A673 (cell line): ENCODE data around the gene ACACA. TPM values are rescaled to one million over a fixed set of nuclear protein-coding genes. Genes with fewer than 3 reads are reported as not detected.

Experiments used
- BruUV-seq: library from RNA; stranded (reverse); fragments of 400-500 nt; replicated peaks from 2 replicates; lab custom pipeline; 2021; lab: Mats Ljungman, UMichigan
- CTCF ChIA-PET: fragments of 300-600 bp; sonication (Branson Sonifier 250); formaldehyde crosslinking; loops from one replicate; lab custom pipeline; 2022; ENCODE audit warnings: antibody characterized with exemption; lab: Charles Lee
- POLR2A ChIA-PET: fragments of 300-600 bp; sonication (Branson Sonifier 250); formaldehyde crosslinking; loops from one replicate; lab custom pipeline; 2022; ENCODE audit warnings: antibody characterized with exemption; ENCODE audit not compliant: low non-redundant PET; lab: Charles Lee
- DNase-seq: peaks from one replicate; pipeline ENCODE4 v3.0.0-alpha.2; 2015; ENCODE audit warnings: low spot score
- H3K27ac ChIP-seq: fragments of 200-600 bp; sonication (generic); 2 replicates; pipeline ENCODE4 v1.5.1; 2016; ENCODE audit warnings: mixed run types, low read depth, mild to moderate bottlenecking, mixed read lengths, antibody characterized with exemption, low read length; ENCODE audit not compliant: poor library complexity, severe bottlenecking
- H3K27me3 ChIP-seq: fragments of 200-600 bp; sonication (generic); replicated peaks from 2 replicates; pipeline ENCODE4 v1.6.1; 2017; ENCODE audit warnings: mixed run types, low read depth, mild to moderate bottlenecking, mixed read lengths, antibody characterized with exemption, low read length; ENCODE audit not compliant: insufficient read depth, poor library complexity
- H3K36me3 ChIP-seq: fragments of 200-600 bp; sonication (generic); 2 replicates; pipeline ENCODE4 v1.6.1; 2016; ENCODE audit warnings: mixed run types, mild to moderate bottlenecking, mixed read lengths, antibody characterized with exemption, low read length; ENCODE audit not compliant: insufficient read depth, poor library complexity, severe bottlenecking
- H3K4me1 ChIP-seq: fragments of 200-600 bp; sonication (generic); 2 replicates; pipeline ENCODE4 v1.6.1; 2017; ENCODE audit warnings: mixed run types, mild to moderate bottlenecking, mixed read lengths, antibody characterized with exemption, low read length; ENCODE audit not compliant: insufficient read depth, poor library complexity, severe bottlenecking
- H3K4me3 ChIP-seq: fragments of 200-600 bp; sonication (generic); 2 replicates; pipeline ENCODE4 v1.5.1; 2016; ENCODE audit warnings: low read depth, mixed run types, mild to moderate bottlenecking, mixed read lengths, low read length; ENCODE audit not compliant: poor library complexity, severe bottlenecking
- H3K9me3 ChIP-seq: fragments of 200-600 bp; sonication (generic); 2 replicates; pipeline ENCODE4 v1.6.1; 2016; ENCODE audit warnings: mixed run types, low read depth, mild to moderate bottlenecking, mixed read lengths, antibody characterized with exemption, low read length; ENCODE audit not compliant: poor library complexity, severe bottlenecking
- CTCF ChIP-seq: fragments of 300-800, 200-600 bp; sonication (generic); conservative IDR thresholded peaks from 2 replicates; pipeline ENCODE4 v1.5.1; 2017; ENCODE audit warnings: low read depth, mild to moderate bottlenecking, antibody characterized with exemption, low read length, moderate library complexity, mixed read lengths
- EZH2 ChIP-seq: fragments of 200-600 bp; sonication (generic); IDR thresholded peaks from 2 replicates; pipeline ENCODE4 v1.6.1; 2017; ENCODE audit warnings: borderline replicate concordance, low read depth, mild to moderate bottlenecking, mixed read lengths, antibody characterized with exemption, low read length; ENCODE audit not compliant: poor library complexity, severe bottlenecking
- intact Hi-C: fragments of 100-400 bp; cut with micrococcal nuclease; formaldehyde crosslinking; loops from one replicate; pipeline ENCODE4 v1.10.0; 2022; ENCODE audit not compliant: unreplicated experiment
- total RNA-seq: library from RNA; stranded (reverse); gene quantifications from 2 replicates; pipeline ENCODE4 v1.2.3, GENCODE V29; 2021

ACACA gene
- total RNA-seq, 1 experiment from 2014 or later, result 68.3 TPM

- ChIA-PET POLR2A (no interaction called here), CTCF (no interaction called here)
- Histone ChIP-seq H3K4me3 (no peak within 1 kb of the TSS), H3K36me3 (no peaks in the 10 kb centered on the region), H3K9me3 (no peaks in the 10 kb centered on the region), H3K4me1 (no peaks in the 10 kb centered on the region), H3K27ac (no peak within 1 kb of the TSS), H3K27me3 (no peaks in the 10 kb centered on the region)
- TF ChIP-seq EZH2 (no peak), CTCF (no peak)
- intact Hi-C loops, result loop anchor here (10.0 kb wide), 1 partner anchor 439 kb away; no protein-coding TSS in a partner anchor
- no TSS peak for BruUV-seq
- no peak for DNase-seq
Measured at GRCh38 chr17:37375706-37376105, 30.9 kb downstream of the ACACA start, which contains the start of gene C17orf78. Gene C17orf78, plus strand, starts transcription at chr17:37375985. Its CDS starts 108 bp downstream, at chr17:37376093.

- H3K27me3 ChIP-seq, result no peaks in the 10 kb centered on the region
- intact Hi-C loops, result loop anchor here (10.0 kb wide), 1 partner anchor 441 kb away; no protein-coding TSS in a partner anchor
- CTCF ChIA-PET, result interaction anchor here (0.5 to 1.1 kb wide), 9 partner anchors 9 to 746 kb away, joined by 3 to 11 read pairs (median 4); no protein-coding TSS in a partner anchor
- DNase-seq, result peak; percentile 72
- no peak overlapping the region for H3K27ac ChIP-seq
- no TSS peak for BruUV-seq
- POLR2A ChIA-PET, result no interaction called here
- H3K4me3 ChIP-seq, result no peak overlapping the region
- no peaks in the 10 kb centered on the region for H3K36me3 ChIP-seq
- TF ChIP-seq CTCF (peak; percentile 89), EZH2 (no peak)
- H3K9me3 ChIP-seq, result no peaks in the 10 kb centered on the region
- no peaks in the 10 kb centered on the region for H3K4me1 ChIP-seq
Measured at GRCh38 chr17:37373530-37374159, 33.0 kb downstream of the ACACA start.

GRCh38 chr17:37368577-37368976 is 38.1 kb downstream of the ACACA start:
- Histone ChIP-seq H3K9me3 (no peaks in the 10 kb centered on the region), H3K27me3 (no peaks in the 10 kb centered on the region), H3K36me3 (no peaks in the 10 kb centered on the region), H3K4me3 (no peak overlapping the region), H3K27ac (no peak overlapping the region), H3K4me1 (no peaks in the 10 kb centered on the region)
- DNase-seq, result no peak
- no peak for TF ChIP-seq CTCF
- no peak for TF ChIP-seq EZH2
- BruUV-seq, result no TSS peak
- intact Hi-C loops, result no loop called here
- ChIA-PET POLR2A (no interaction called here), CTCF (no interaction called here)
